SJCRH30 (cell line): ENCODE data around the gene GDPD2. TPM values are rescaled to one million over a fixed set of nuclear protein-coding genes. Genes with fewer than 3 reads are reported as not detected.
"Not testable (repeated sequence)": the region's sequence is repeated elsewhere in the genome, so short reads cannot be mapped to it uniquely, and the experiment has no call there.

Source experiments
- DNase-seq, 2 experiments: peaks; one replicate each; pipeline ENCODE4 v3.0.0-alpha.2; 2015 to 2020
- H3K27ac ChIP-seq: fragments of 250-450 bp; sonication (Bioruptor Pico); 2 replicates; pipeline ENCODE4 v1.5.1; 2020; ENCODE audit warnings: mild to moderate bottlenecking, moderate library complexity
- H3K27me3 ChIP-seq: fragments of 250-450 bp; sonication (Bioruptor Pico); 2 replicates; pipeline ENCODE4 v1.5.1; 2020; ENCODE audit warnings: mild to moderate bottlenecking, moderate library complexity
- H3K36me3 ChIP-seq: fragments of 250-450 bp; sonication (Bioruptor Pico); 2 replicates; pipeline ENCODE4 v1.5.1; 2020; ENCODE audit warnings: mild to moderate bottlenecking, moderate library complexity
- H3K4me1 ChIP-seq: fragments of 250-450 bp; sonication (Bioruptor Pico); 2 replicates; pipeline ENCODE4 v1.5.1; 2020; ENCODE audit warnings: mild to moderate bottlenecking, moderate library complexity
- H3K4me3 ChIP-seq: fragments of 250-450 bp; sonication (Bioruptor Pico); 2 replicates; pipeline ENCODE4 v1.5.1; 2020; ENCODE audit warnings: mild to moderate bottlenecking, moderate library complexity
- H3K9me3 ChIP-seq: fragments of 250-450 bp; sonication (Bioruptor Pico); replicated peaks from 2 replicates; pipeline ENCODE4 v1.5.1; 2020; ENCODE audit warnings: mild to moderate bottlenecking, moderate library complexity
- total RNA-seq: library from RNA; depleted of rRNA; stranded (reverse); fragments of >200 nt; shearing (Covaris generic); gene quantifications from 2 replicates; pipeline ENCODE4 v1.2.3, GENCODE V29; 2014; rRNA removed

Gene GDPD2, protein sequence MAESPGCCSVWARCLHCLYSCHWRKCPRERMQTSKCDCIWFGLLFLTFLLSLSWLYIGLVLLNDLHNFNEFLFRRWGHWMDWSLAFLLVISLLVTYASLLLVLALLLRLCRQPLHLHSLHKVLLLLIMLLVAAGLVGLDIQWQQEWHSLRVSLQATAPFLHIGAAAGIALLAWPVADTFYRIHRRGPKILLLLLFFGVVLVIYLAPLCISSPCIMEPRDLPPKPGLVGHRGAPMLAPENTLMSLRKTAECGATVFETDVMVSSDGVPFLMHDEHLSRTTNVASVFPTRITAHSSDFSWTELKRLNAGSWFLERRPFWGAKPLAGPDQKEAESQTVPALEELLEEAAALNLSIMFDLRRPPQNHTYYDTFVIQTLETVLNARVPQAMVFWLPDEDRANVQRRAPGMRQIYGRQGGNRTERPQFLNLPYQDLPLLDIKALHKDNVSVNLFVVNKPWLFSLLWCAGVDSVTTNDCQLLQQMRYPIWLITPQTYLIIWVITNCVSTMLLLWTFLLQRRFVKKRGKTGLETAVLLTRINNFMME
- 0.08 TPM in 1 of 2 replicates, not detected in the other for total RNA-seq

DNA sequence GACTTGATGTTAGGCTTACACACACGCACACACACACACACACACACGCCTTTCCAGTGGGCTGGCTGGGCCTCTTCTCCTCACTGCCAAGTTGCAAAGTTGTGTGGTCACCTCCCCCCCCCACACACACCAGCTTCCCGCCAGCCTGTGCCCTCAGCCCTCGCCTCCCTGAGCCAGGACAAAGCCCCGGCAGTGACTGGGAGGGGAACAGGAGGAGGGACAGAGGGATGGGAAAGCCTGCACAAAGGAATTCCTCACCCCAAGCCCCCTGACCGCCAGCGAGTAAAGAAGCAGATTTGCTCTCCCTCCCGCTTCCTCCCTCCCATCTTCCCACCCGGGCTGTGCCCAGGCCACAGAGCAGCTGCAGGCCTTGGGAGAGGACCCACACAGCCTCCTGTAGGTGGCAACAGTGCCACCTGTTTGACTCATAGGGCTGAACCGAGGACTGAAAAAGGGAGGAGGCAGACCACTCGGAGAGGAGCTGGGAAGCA lies at the start of gene GDPD2:
Gene GDPD2 (plus strand): TSS at position 464 of the 491 bp plus-strand sequence. CDS start 1,671 bp downstream, outside the sequence.
- peaks cover 17% of the 10 kb centered on the region for H3K36me3 ChIP-seq
- H3K4me3 ChIP-seq, result no peak within 1 kb of the TSS
- no peaks in the 10 kb centered on the region for H3K27me3 ChIP-seq
- DNase-seq, result peak; percentile 63 to 65
- H3K9me3 ChIP-seq, result no peaks in the 10 kb centered on the region
- H3K27ac ChIP-seq, result no peak within 1 kb of the TSS
- no peaks in the 10 kb centered on the region for H3K4me1 ChIP-seq

GRCh38 chrX:70386235-70386634 lies 36.9 kb upstream of the GDPD2 start:
- no peak for DNase-seq
- Histone ChIP-seq H3K4me1 (no peaks in the 10 kb centered on the region), H3K27ac (no peak overlapping the region), H3K4me3 (no peak overlapping the region), H3K27me3 (no peaks in the 10 kb centered on the region), H3K36me3 (peaks cover 58% of the 10 kb centered on the region), H3K9me3 (no peaks in the 10 kb centered on the region)

DNA sequence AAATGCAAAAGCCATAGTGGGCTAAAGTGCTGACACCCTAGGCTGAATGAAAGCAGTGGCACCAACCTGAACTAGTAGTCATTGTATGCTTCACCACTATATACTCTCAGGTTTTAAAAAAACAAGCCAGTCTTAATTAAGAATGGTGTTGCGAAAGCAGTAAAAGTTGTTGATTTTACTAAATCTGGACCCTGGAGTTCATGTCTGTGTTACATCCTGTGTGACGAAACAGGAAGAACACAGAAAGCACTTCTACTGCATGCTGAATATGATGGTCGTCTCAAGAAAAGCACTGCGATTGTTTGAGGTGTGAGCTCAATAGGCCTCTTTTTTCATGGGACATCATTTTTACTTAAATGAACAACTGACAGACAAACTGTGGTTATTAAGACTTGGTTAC lies 24.2 kb upstream of the GDPD2 start:
- Histone ChIP-seq H3K36me3 (peaks cover 61% of the 10 kb centered on the region), H3K27me3 (no peaks in the 10 kb centered on the region), H3K9me3 (no peaks in the 10 kb centered on the region), H3K4me1 (no peaks in the 10 kb centered on the region), H3K27ac (no peak overlapping the region), H3K4me3 (no peak overlapping the region)
- no peak for DNase-seq

DNA sequence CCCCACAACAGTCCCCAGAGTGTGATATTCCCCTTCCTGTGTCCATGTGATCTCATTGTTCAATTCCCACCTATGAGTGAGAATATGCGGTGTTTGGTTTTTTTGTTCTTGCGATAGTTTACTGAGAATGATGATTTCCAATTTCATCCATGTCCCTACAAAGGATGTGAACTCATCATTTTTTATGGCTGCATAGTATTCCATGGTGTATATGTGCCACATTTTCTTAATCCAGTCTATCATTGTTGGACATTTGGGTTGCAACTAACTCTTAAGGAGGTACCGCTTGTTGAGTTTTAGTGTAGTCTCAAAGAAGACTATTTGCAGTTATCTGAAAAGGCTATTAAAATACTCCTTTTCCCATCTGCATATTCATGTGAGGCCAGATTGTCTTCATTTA lies 22.9 kb upstream of the GDPD2 start:
- not testable (repeated sequence) for H3K27ac ChIP-seq, H3K9me3 ChIP-seq, H3K4me1 ChIP-seq, H3K27me3 ChIP-seq, H3K4me3 ChIP-seq, DNase-seq
- peaks cover 62% of the 10 kb centered on the region for H3K36me3 ChIP-seq

DNA sequence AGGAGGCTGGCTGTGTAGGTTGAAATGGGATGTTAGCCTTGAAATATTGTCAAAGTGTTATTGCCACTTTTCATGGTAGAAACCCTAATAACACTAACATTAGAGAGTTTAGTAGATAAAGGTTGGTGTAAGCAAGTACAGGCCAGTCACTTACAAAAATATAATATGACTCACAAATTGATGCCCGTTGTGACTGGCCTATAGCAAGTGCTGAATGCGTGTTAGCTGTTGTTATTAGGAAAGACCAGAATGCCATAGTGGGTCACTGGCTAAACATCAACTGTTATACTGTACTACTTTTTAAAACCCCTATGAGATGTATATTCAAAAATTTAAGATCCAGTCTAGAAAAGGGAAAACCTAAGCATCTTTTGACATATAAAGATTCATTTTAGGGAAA lies 20.4 kb upstream of the GDPD2 start:
- H3K4me3 ChIP-seq, result no peak overlapping the region
- H3K36me3 ChIP-seq, result peaks cover 66% of the 10 kb centered on the region
- no peaks in the 10 kb centered on the region for H3K9me3 ChIP-seq
- H3K27ac ChIP-seq, result no peak overlapping the region
- no peak for DNase-seq
- H3K4me1 ChIP-seq, result no peaks in the 10 kb centered on the region
- H3K27me3 ChIP-seq, result no peaks in the 10 kb centered on the region

- Histone ChIP-seq H3K36me3 (peaks cover 72% of the 10 kb centered on the region), H3K27me3 (no peaks in the 10 kb centered on the region), H3K4me1 (no peaks in the 10 kb centered on the region), H3K4me3 (no peak overlapping the region), H3K27ac (no peak overlapping the region), H3K9me3 (no peaks in the 10 kb centered on the region)
- no peak for DNase-seq
These were observed 18.1 kb upstream of the GDPD2 start for GRCh38 chrX:70405003-70405402.

DNA sequence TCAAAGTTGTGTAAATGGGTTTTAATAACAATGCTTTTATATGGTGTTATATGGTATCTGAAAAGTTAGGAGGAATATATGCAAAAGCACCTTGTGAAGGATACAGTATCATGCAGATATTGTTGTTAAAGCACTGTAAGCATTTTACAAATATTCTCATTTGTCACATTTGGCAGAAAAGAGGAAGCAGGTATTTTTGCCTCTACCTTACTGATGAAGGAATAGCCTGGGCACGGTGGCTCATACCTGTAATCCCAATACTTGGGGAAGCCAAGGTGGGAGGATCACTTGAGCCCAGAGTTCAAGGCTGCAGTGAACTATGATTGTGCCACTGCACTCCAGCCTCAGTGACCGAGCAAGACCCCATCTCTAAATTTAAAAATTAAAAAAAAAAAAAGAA lies 12.2 kb upstream of the GDPD2 start:
- Histone ChIP-seq H3K4me3 (no peak overlapping the region), H3K36me3 (peaks cover 40% of the 10 kb centered on the region), H3K27ac (no peak overlapping the region), H3K27me3 (no peaks in the 10 kb centered on the region), H3K9me3 (no peaks in the 10 kb centered on the region), H3K4me1 (no peaks in the 10 kb centered on the region)
- no peak for DNase-seq

DNA sequence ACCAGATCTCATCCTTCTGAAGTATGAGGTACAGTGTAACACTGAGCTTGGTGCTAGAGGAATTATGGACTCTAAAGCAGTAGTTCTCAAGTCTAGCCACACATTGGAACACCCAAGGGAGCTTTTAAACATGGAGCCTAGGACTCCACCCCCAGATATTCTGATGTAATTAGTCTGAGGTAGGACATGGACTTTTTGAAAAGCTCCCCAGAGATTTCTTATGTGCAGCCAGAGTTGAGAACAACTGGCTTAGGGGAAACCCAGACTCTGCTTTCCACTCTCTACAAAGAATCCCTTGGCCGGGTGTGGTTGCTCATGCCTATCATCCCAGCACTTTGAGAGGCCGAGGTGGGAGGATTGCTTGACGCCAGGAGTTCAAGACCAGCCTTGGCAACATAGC lies 11.6 kb upstream of the GDPD2 start:
- H3K4me1 ChIP-seq, result no peaks in the 10 kb centered on the region
- no peaks in the 10 kb centered on the region for H3K9me3 ChIP-seq
- DNase-seq, result no peak
- H3K36me3 ChIP-seq, result peaks cover 35% of the 10 kb centered on the region
- no peak overlapping the region for H3K27ac ChIP-seq
- no peaks in the 10 kb centered on the region for H3K27me3 ChIP-seq
- no peak overlapping the region for H3K4me3 ChIP-seq

- Histone ChIP-seq H3K36me3 (peaks cover 20% of the 10 kb centered on the region), H3K4me1 (no peaks in the 10 kb centered on the region), H3K27me3 (no peaks in the 10 kb centered on the region), H3K9me3 (no peaks in the 10 kb centered on the region), H3K27ac (no peak overlapping the region), H3K4me3 (no peak overlapping the region)
- DNase-seq, result no peak
These were observed 1.5 kb upstream of the GDPD2 start for GRCh38 chrX:70421618-70422017.

DNA sequence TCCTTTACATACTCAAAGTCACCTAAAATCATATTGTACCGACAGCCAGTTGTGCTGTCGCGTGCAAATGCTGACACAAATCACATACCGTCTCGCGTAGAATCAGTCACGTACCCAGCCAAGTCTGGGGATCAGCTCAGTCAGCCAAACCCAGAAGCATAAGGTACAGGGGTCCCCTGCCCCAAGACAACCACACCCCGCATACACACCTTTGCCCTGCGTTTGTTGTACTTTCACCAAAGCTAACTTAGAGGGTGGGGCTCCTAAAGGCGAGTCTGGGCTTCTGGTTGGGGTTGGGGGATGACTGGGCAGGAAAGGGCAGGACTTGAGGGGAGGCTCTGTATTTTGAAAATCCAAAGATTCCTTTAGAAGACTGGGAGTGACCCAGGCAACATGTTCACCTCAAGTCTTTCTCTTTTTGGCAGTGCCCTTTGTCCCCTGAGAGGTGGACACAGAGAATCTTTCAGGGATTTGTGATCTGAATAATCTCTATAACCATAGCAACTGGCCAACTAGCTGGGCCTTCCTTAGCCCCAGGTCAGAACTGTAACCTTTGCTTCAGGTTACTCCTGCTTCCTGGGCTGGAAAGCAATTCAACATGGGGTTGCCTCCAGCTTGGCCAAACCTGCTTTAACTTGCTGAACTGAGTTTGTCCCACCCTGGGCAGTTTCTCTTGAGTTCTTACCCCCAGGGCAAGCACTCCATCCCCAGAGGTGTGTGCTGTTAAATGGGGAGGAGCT lies 992 bp downstream of the GDPD2 start:
- no peak for DNase-seq
- peaks cover 9% of the 10 kb centered on the region for H3K36me3 ChIP-seq
- H3K9me3 ChIP-seq, result no peaks in the 10 kb centered on the region
- no peaks in the 10 kb centered on the region for H3K4me1 ChIP-seq
- no peaks in the 10 kb centered on the region for H3K27me3 ChIP-seq
- H3K27ac ChIP-seq, result no peak overlapping the region
- no peak overlapping the region for H3K4me3 ChIP-seq

GRCh38 chrX:70424801-70425200 lies 1.7 kb downstream of the GDPD2 start:
- Histone ChIP-seq H3K9me3 (no peaks in the 10 kb centered on the region), H3K27ac (no peak overlapping the region), H3K4me3 (no peak overlapping the region), H3K4me1 (no peaks in the 10 kb centered on the region), H3K27me3 (no peaks in the 10 kb centered on the region), H3K36me3 (peaks cover 5% of the 10 kb centered on the region)
- no peak for DNase-seq

- Histone ChIP-seq H3K4me1 (no peaks in the 10 kb centered on the region), H3K4me3 (no peak overlapping the region), H3K27me3 (no peaks in the 10 kb centered on the region), H3K36me3 (no peaks in the 10 kb centered on the region), H3K27ac (no peak overlapping the region), H3K9me3 (no peaks in the 10 kb centered on the region)
- DNase-seq, result no peak
These were observed 3.5 kb downstream of the GDPD2 start for GRCh38 chrX:70426286-70427278.

- Histone ChIP-seq H3K27ac (no peak overlapping the region), H3K4me1 (no peaks in the 10 kb centered on the region), H3K4me3 (no peak overlapping the region), H3K36me3 (no peaks in the 10 kb centered on the region), H3K9me3 (no peaks in the 10 kb centered on the region), H3K27me3 (no peaks in the 10 kb centered on the region)
- no peak for DNase-seq
These were observed 4.3 kb downstream of the GDPD2 start for GRCh38 chrX:70427365-70427764.

GRCh38 chrX:70429759-70430158 lies 6.6 kb downstream of the GDPD2 start:
- Histone ChIP-seq H3K4me1 (no peaks in the 10 kb centered on the region), H3K9me3 (no peaks in the 10 kb centered on the region), H3K27me3 (no peaks in the 10 kb centered on the region), H3K27ac (no peak overlapping the region), H3K4me3 (no peak overlapping the region), H3K36me3 (no peaks in the 10 kb centered on the region)
- no peak for DNase-seq
